Measurements from ENCODE around the gene SSBP4. TPM values are rescaled to one million over a fixed set of nuclear protein-coding genes. Genes with fewer than 3 reads are reported as not detected.

The SSBP4 gene
- total and polyA plus RNA-seq, 9 of the 15 experiments (the other 6 are each of a cell fraction or from before 2014, with no cell fraction given) = 1.1 to 189 (median 39.0) TPM

- TF ChIP-seq ARID3B (CRISPR knock-in tag; IDR thresholded peaks at IDR 0.05; ENCODE audit: borderline replicate concordance) = no peak
- no peak for TF ChIP-seq RBM25 (IDR thresholded peaks at IDR 0.05; ENCODE audit: low read depth, low read length, severe bottlenecking)
- TF ChIP-seq UBTF (IDR thresholded peaks at IDR 0.05; ENCODE audit: borderline replicate concordance in 1 of 2, low read depth in 2 of 2, low read length in 2 of 2) = peak in 1 of 2 experiments; percentile 13; a peak in 1 of 4 replicates
- TF ChIP-seq ZFX (CRISPR knock-in tag; IDR thresholded peaks at IDR 0.05) = peak; percentile 62; the same call in 1 of the 2 replicates
- TF ChIP-seq BHLHE40 (IDR thresholded peaks at IDR 0.05; ENCODE audit: low read length) = peak; percentile 74
- TF ChIP-seq MBD2 (IDR thresholded peaks at IDR 0.05; ENCODE audit: borderline replicate concordance, low read depth) = peak; percentile 34; the same call in 1 of the 2 replicates
- TF ChIP-seq YY1 (IDR thresholded peaks at IDR 0.05; ENCODE audit: borderline replicate concordance in 1 of 3, control insufficient read depth in 1 of 3, extremely low read depth in 1 of 3, insufficient read depth in 3 of 3, insufficient read length in 1 of 3, insufficient replicate concordance in 2 of 3, low read depth in 1 of 3, low read length in 2 of 3) = peak in 1 of 3 experiments; percentile 62
- no peak for TF ChIP-seq HNRNPH1 (optimal IDR thresholded peaks at IDR 0.05; ENCODE audit: low read depth, low read length)
- no peak for TF ChIP-seq FOXM1 (IDR thresholded peaks at IDR 0.05; ENCODE audit: low read depth)
- peak; percentile 86; the same call in 1 of the 2 replicates for TF ChIP-seq FOXM1 (CRISPR knock-in tag; IDR thresholded peaks at IDR 0.05; ENCODE audit: low read depth)
- peak in 1 of 2 experiments; percentile 58; a peak in 1 of 4 replicates for TF ChIP-seq RCOR1 (IDR thresholded peaks at IDR 0.05; ENCODE audit: borderline replicate concordance in 1 of 2, low read depth in 2 of 2, low read length in 2 of 2)
- TF ChIP-seq TRIM24 (IDR thresholded peaks at IDR 0.05) = 0 out of 4 replicates have a peak, but pooled peaks of 1 of the 2 experiments have one; percentile 8
- TF ChIP-seq TBL1XR1 (IDR thresholded peaks at IDR 0.05; ENCODE audit: low read length in 2 of 2) = peak in 1 of 2 experiments; percentile 44; a peak in 1 of 4 replicates
- TF ChIP-seq ARID3A (IDR thresholded peaks at IDR 0.05; ENCODE audit: borderline replicate concordance, low read depth, low read length) = 0 out of 2 replicates have a peak, but pooled peaks have one; percentile 27
- peak; percentile 62 for TF ChIP-seq CCNT2 (IDR thresholded peaks at IDR 0.05; ENCODE audit: borderline replicate concordance, extremely low read depth, insufficient read length, low read depth, low read length)
- TF ChIP-seq MCM5 (IDR thresholded peaks at IDR 0.05; ENCODE audit: low read depth) = no peak
Measured at GRCh38 chr19:18416778-18417249, 2.4 kb upstream of the SSBP4 start (continued).

Data from K562 (cell line).